HG03066 (cell line): ENCODE results near the gene RPS24.

Experiments used
- ATAC-seq: cut with Tn5 transposase; IDR thresholded peaks from one replicate; pipeline ENCODE4 v1.9.1; 2021; ENCODE audit warnings: low read depth; ENCODE audit not compliant: unreplicated experiment

Gene RPS24

GRCh38 chr10:78081292-78081691 lies 47.6 kb downstream of the RPS24 start:
- no peak for ATAC-seq

- no peak for ATAC-seq
Observed at GRCh38 chr10:78082636-78083035, 49.0 kb downstream of the RPS24 start.
